ENCODE results near the gene POU6F2. TPM values are rescaled to one million over a fixed set of nuclear protein-coding genes. Genes with fewer than 3 reads are reported as not detected.

Gene POU6F2
- total RNA-seq, 2 experiments from 2014 or later = 0.12 TPM; not detected in 1

GRCh38 chr7:39197831-39198230 is 220.1 kb downstream of the POU6F2 start:
- DNase-seq = no peak
- Mint-ChIP-seq H3K4me3 (no peak overlapping the region), H3K36me3 (ENCODE audit: low read depth) (no peaks in the 10 kb centered on the region), H3K9me3 (no peaks in the 10 kb centered on the region), H3K27me3 (no peaks in the 10 kb centered on the region), H3K4me1 (no peaks in the 10 kb centered on the region), H3K27ac (no peak overlapping the region)
- ChIA-PET CTCF (no interaction called here), POLR2A (no interaction called here)

GRCh38 chr7:39198556-39198955 is 220.8 kb downstream of the POU6F2 start:
- no peaks in the 10 kb centered on the region for H3K36me3 Mint-ChIP-seq (ENCODE audit: low read depth)
- POLR2A ChIA-PET = no interaction called here
- no peaks in the 10 kb centered on the region for H3K9me3 Mint-ChIP-seq
- CTCF ChIA-PET = no interaction called here
- H3K27ac Mint-ChIP-seq = no peak overlapping the region
- no peak for DNase-seq
- no peak overlapping the region for H3K4me3 Mint-ChIP-seq
- no peaks in the 10 kb centered on the region for H3K4me1 Mint-ChIP-seq
- H3K27me3 Mint-ChIP-seq = no peaks in the 10 kb centered on the region

GRCh38 chr7:39199006-39199405 is 221.3 kb downstream of the POU6F2 start:
- H3K27ac Mint-ChIP-seq = no peak overlapping the region
- no peaks in the 10 kb centered on the region for H3K36me3 Mint-ChIP-seq (ENCODE audit: low read depth)
- no peak overlapping the region for H3K4me3 Mint-ChIP-seq
- CTCF ChIA-PET = no interaction called here
- POLR2A ChIA-PET = no interaction called here
- no peaks in the 10 kb centered on the region for H3K4me1 Mint-ChIP-seq
- no peaks in the 10 kb centered on the region for H3K9me3 Mint-ChIP-seq
- DNase-seq = no peak
- no peaks in the 10 kb centered on the region for H3K27me3 Mint-ChIP-seq

- H3K27me3 Mint-ChIP-seq = no peaks in the 10 kb centered on the region
- POLR2A ChIA-PET = no interaction called here
These were observed 222.2 kb downstream of the POU6F2 start for GRCh38 chr7:39199951-39200350.

GRCh38 chr7:39202041-39202440 is 224.3 kb downstream of the POU6F2 start:
- CTCF ChIA-PET = no interaction called here
- no peaks in the 10 kb centered on the region for H3K9me3 Mint-ChIP-seq

More at GRCh38 chr7:39199951-39200350, 222.2 kb downstream of the POU6F2 start:
- H3K9me3 Mint-ChIP-seq = no peaks in the 10 kb centered on the region
- no peaks in the 10 kb centered on the region for H3K36me3 Mint-ChIP-seq (ENCODE audit: low read depth)
- H3K27ac Mint-ChIP-seq = no peak overlapping the region
- no peaks in the 10 kb centered on the region for H3K4me1 Mint-ChIP-seq
- no peak for DNase-seq
- CTCF ChIA-PET = no interaction called here
- no peak overlapping the region for H3K4me3 Mint-ChIP-seq

GRCh38 chr7:39210362-39210761 is 232.7 kb downstream of the POU6F2 start:
- CTCF ChIA-PET = no interaction called here
- H3K4me3 Mint-ChIP-seq = no peak overlapping the region
- no peak overlapping the region for H3K27ac Mint-ChIP-seq
- no peaks in the 10 kb centered on the region for H3K4me1 Mint-ChIP-seq
- H3K36me3 Mint-ChIP-seq (ENCODE audit: low read depth) = no peaks in the 10 kb centered on the region
- no peaks in the 10 kb centered on the region for H3K9me3 Mint-ChIP-seq
- POLR2A ChIA-PET = no interaction called here
- no peaks in the 10 kb centered on the region for H3K27me3 Mint-ChIP-seq
- DNase-seq = no peak

More at GRCh38 chr7:39202041-39202440, 224.3 kb downstream of the POU6F2 start:
- no peaks in the 10 kb centered on the region for H3K27me3 Mint-ChIP-seq
- no peak for DNase-seq
- H3K27ac Mint-ChIP-seq = no peak overlapping the region
- no peaks in the 10 kb centered on the region for H3K36me3 Mint-ChIP-seq (ENCODE audit: low read depth)
- POLR2A ChIA-PET = no interaction called here
- no peaks in the 10 kb centered on the region for H3K4me1 Mint-ChIP-seq
- H3K4me3 Mint-ChIP-seq = no peak overlapping the region

GRCh38 chr7:39211581-39211980 is 233.9 kb downstream of the POU6F2 start:
- Mint-ChIP-seq H3K27me3 (no peaks in the 10 kb centered on the region), H3K36me3 (ENCODE audit: low read depth) (no peaks in the 10 kb centered on the region), H3K9me3 (no peaks in the 10 kb centered on the region), H3K4me1 (no peaks in the 10 kb centered on the region), H3K27ac (no peak overlapping the region), H3K4me3 (no peak overlapping the region)
- no peak for DNase-seq
- ChIA-PET CTCF (no interaction called here), POLR2A (no interaction called here)

GRCh38 chr7:39212876-39213275 is 235.2 kb downstream of the POU6F2 start:
- Mint-ChIP-seq H3K27me3 (no peaks in the 10 kb centered on the region), H3K36me3 (ENCODE audit: low read depth) (no peaks in the 10 kb centered on the region), H3K4me3 (no peak overlapping the region), H3K27ac (no peak overlapping the region), H3K9me3 (no peaks in the 10 kb centered on the region), H3K4me1 (no peaks in the 10 kb centered on the region)
- ChIA-PET CTCF (no interaction called here), POLR2A (no interaction called here)
- no peak for DNase-seq

GRCh38 chr7:39217783-39218182 is 240.1 kb downstream of the POU6F2 start:
- Mint-ChIP-seq H3K4me3 (no peak overlapping the region), H3K36me3 (ENCODE audit: low read depth) (no peaks in the 10 kb centered on the region), H3K9me3 (no peaks in the 10 kb centered on the region), H3K27ac (no peak overlapping the region), H3K4me1 (no peaks in the 10 kb centered on the region), H3K27me3 (no peaks in the 10 kb centered on the region)
- POLR2A ChIA-PET = no interaction called here
- CTCF ChIA-PET = no interaction called here
- DNase-seq = no peak

GRCh38 chr7:39219869-39220268 is 242.2 kb downstream of the POU6F2 start:
- ChIA-PET POLR2A (no interaction called here), CTCF (no interaction called here)
- Mint-ChIP-seq H3K27me3 (no peaks in the 10 kb centered on the region), H3K4me3 (no peak overlapping the region), H3K9me3 (no peaks in the 10 kb centered on the region), H3K4me1 (no peaks in the 10 kb centered on the region), H3K27ac (no peak overlapping the region), H3K36me3 (ENCODE audit: low read depth) (no peaks in the 10 kb centered on the region)
- no peak for DNase-seq

GRCh38 chr7:39221901-39222300 is 244.2 kb downstream of the POU6F2 start:
- ChIA-PET CTCF (no interaction called here), POLR2A (no interaction called here)
- no peaks in the 10 kb centered on the region for H3K36me3 Mint-ChIP-seq (ENCODE audit: low read depth)
- no peaks in the 10 kb centered on the region for H3K4me1 Mint-ChIP-seq
- H3K27me3 Mint-ChIP-seq = peaks cover 3% of the 10 kb centered on the region
- no peaks in the 10 kb centered on the region for H3K9me3 Mint-ChIP-seq
- no peak overlapping the region for H3K27ac Mint-ChIP-seq
- no peak overlapping the region for H3K4me3 Mint-ChIP-seq
- DNase-seq = no peak

GRCh38 chr7:39228946-39229345 is 251.2 kb downstream of the POU6F2 start:
- POLR2A ChIA-PET = no interaction called here
- H3K27ac Mint-ChIP-seq = no peak overlapping the region
- DNase-seq = no peak
- no peaks in the 10 kb centered on the region for H3K36me3 Mint-ChIP-seq (ENCODE audit: low read depth)
- CTCF ChIA-PET = interaction anchor here (1.3 kb wide), 1 partner anchor 13 kb away, joined by 3 read pairs; no protein-coding TSS in a partner anchor
- no peak overlapping the region for H3K4me3 Mint-ChIP-seq
- peaks cover 3% of the 10 kb centered on the region for H3K27me3 Mint-ChIP-seq
- no peaks in the 10 kb centered on the region for H3K9me3 Mint-ChIP-seq
- H3K4me1 Mint-ChIP-seq = no peaks in the 10 kb centered on the region

- ChIA-PET POLR2A (no interaction called here), CTCF (no interaction called here)
- H3K36me3 Mint-ChIP-seq (ENCODE audit: low read depth) = no peaks in the 10 kb centered on the region
- H3K9me3 Mint-ChIP-seq = no peaks in the 10 kb centered on the region
- no peaks in the 10 kb centered on the region for H3K4me1 Mint-ChIP-seq
- no peaks in the 10 kb centered on the region for H3K27me3 Mint-ChIP-seq
- H3K27ac Mint-ChIP-seq = no peak overlapping the region
- DNase-seq = no peak
- no peak overlapping the region for H3K4me3 Mint-ChIP-seq
These were observed 256.3 kb downstream of the POU6F2 start for GRCh38 chr7:39233851-39234529.

- ChIA-PET CTCF (no interaction called here), POLR2A (no interaction called here)
- no peak overlapping the region for H3K4me3 Mint-ChIP-seq
- H3K27ac Mint-ChIP-seq = no peak overlapping the region
- no peaks in the 10 kb centered on the region for H3K36me3 Mint-ChIP-seq (ENCODE audit: low read depth)
- H3K27me3 Mint-ChIP-seq = no peaks in the 10 kb centered on the region
- no peak for DNase-seq
- H3K4me1 Mint-ChIP-seq = no peaks in the 10 kb centered on the region
- no peaks in the 10 kb centered on the region for H3K9me3 Mint-ChIP-seq
These were observed 260.6 kb downstream of the POU6F2 start for GRCh38 chr7:39238234-39238869.
